ENCODE data around the gene OR10J4.
"Not testable (repeated sequence)": the region's sequence is repeated elsewhere in the genome, so short reads cannot be mapped to it uniquely, and the experiment has no call there.

Gene OR10J4

GRCh38 chr1:159431904-159432303, at the start of gene OR10J4:
Gene OR10J4 (plus strand): TSS chr1:159432204.
- in situ Hi-C loops (cut with MboI; ENCODE audit: low sequenced_read_pairs) = no loop called here

GRCh38 chr1:159406821-159407220, 25.2 kb upstream of the OR10J4 start:
- in situ Hi-C loops (cut with MboI; ENCODE audit: low sequenced_read_pairs) = no loop called here

GRCh38 chr1:159408862-159409400, 23.1 kb upstream of the OR10J4 start:
- in situ Hi-C loops (cut with MboI; ENCODE audit: low sequenced_read_pairs) = no loop called here

GRCh38 chr1:159421821-159422220, 10.2 kb upstream of the OR10J4 start:
- in situ Hi-C loops (cut with MboI; ENCODE audit: low sequenced_read_pairs) = no loop called here

- in situ Hi-C loops (cut with MboI; ENCODE audit: low sequenced_read_pairs) = no loop called here
Observed at GRCh38 chr1:159428536-159428935, 3.5 kb upstream of the OR10J4 start.

GRCh38 chr1:159429074-159429861, 2.7 kb upstream of the OR10J4 start:
- in situ Hi-C loops (cut with MboI; ENCODE audit: low sequenced_read_pairs) = no loop called here

GRCh38 chr1:159430985-159431384, 1.0 kb upstream of the OR10J4 start:
- in situ Hi-C loops (cut with MboI; ENCODE audit: low sequenced_read_pairs) = no loop called here

GRCh38 chr1:159436469-159436868, 4.5 kb downstream of the OR10J4 start:
- in situ Hi-C loops (cut with MboI; ENCODE audit: low sequenced_read_pairs) = no loop called here

- in situ Hi-C loops (cut with MboI; ENCODE audit: low sequenced_read_pairs) = no loop called here
Observed at GRCh38 chr1:159439422-159439821, 7.4 kb downstream of the OR10J4 start, which contains the start of gene OR10J1. Gene OR10J1 (plus strand): TSS chr1:159439722. CDS start chr1:159439792, 70 bp downstream.

- in situ Hi-C loops (cut with MboI; ENCODE audit: low sequenced_read_pairs) = no loop called here
Observed at GRCh38 chr1:159441360-159441759, 9.4 kb downstream of the OR10J4 start.

GRCh38 chr1:159442428-159442827, 10.4 kb downstream of the OR10J4 start:
- in situ Hi-C loops (cut with MboI; ENCODE audit: low sequenced_read_pairs) = no loop called here

GRCh38 chr1:159443066-159443750, 11.2 kb downstream of the OR10J4 start:
- in situ Hi-C loops (cut with MboI; ENCODE audit: low sequenced_read_pairs) = no loop called here

- in situ Hi-C loops (cut with MboI; ENCODE audit: low sequenced_read_pairs) = no loop called here
Observed at GRCh38 chr1:159444511-159444910, 12.5 kb downstream of the OR10J4 start.

GRCh38 chr1:159448181-159448580, 16.2 kb downstream of the OR10J4 start:
- in situ Hi-C loops (cut with MboI; ENCODE audit: low sequenced_read_pairs) = no loop called here

GRCh38 chr1:159449605-159450004, 17.6 kb downstream of the OR10J4 start:
- in situ Hi-C loops (cut with MboI; ENCODE audit: low sequenced_read_pairs) = not testable (repeated sequence)

GRCh38 chr1:159459551-159459950, 27.5 kb downstream of the OR10J4 start:
- in situ Hi-C loops (cut with MboI; ENCODE audit: low sequenced_read_pairs) = no loop called here

- in situ Hi-C loops (cut with MboI; ENCODE audit: low sequenced_read_pairs) = no loop called here
Observed at GRCh38 chr1:159465191-159465603, 33.2 kb downstream of the OR10J4 start.

- in situ Hi-C loops (cut with MboI; ENCODE audit: low sequenced_read_pairs) = no loop called here
Observed at GRCh38 chr1:159468321-159468720, 36.3 kb downstream of the OR10J4 start.

- in situ Hi-C loops (cut with MboI; ENCODE audit: low sequenced_read_pairs) = no loop called here
Observed at GRCh38 chr1:159469921-159470533, 38.0 kb downstream of the OR10J4 start.

GRCh38 chr1:159473335-159473734, 41.3 kb downstream of the OR10J4 start:
- in situ Hi-C loops (cut with MboI; ENCODE audit: low sequenced_read_pairs) = no loop called here

GRCh38 chr1:159474926-159475325, 42.9 kb downstream of the OR10J4 start:
- in situ Hi-C loops (cut with MboI; ENCODE audit: low sequenced_read_pairs) = no loop called here

All from hTERT RPE-1 (cell line).